Neural cell (in vitro differentiated cells): ENCODE data around the gene NES. TPM values are rescaled to one million over a fixed set of nuclear protein-coding genes. Genes with fewer than 3 reads are reported as not detected.

Source experiments
- H2AFZ ChIP-seq: fragments of 200-600, 300-800 bp; sonication (generic), shearing (Covaris generic); 2 replicates; pipeline ENCODE4 v1.6.0; 2014; ENCODE audit warnings: low read depth, mild to moderate bottlenecking, antibody characterized with exemption, low read length, moderate library complexity
- H3F3A ChIP-seq: fragments of 200-600 bp; shearing (Covaris generic); 2 replicates; pipeline ENCODE4 v1.6.1; 2016; ENCODE audit warnings: mild to moderate bottlenecking, moderate library complexity, mixed read lengths, antibody characterized with exemption, low read length; ENCODE audit not compliant: insufficient read depth, poor library complexity, severe bottlenecking
- H3K27ac ChIP-seq: fragments of 200-600, 300-800 bp; sonication (generic), shearing (Covaris generic); 2 replicates; pipeline ENCODE4 v1.5.1; 2014; ENCODE audit warnings: mild to moderate bottlenecking, low read length, moderate library complexity
- H3K27me3 ChIP-seq: fragments of 300-800, 200-600 bp; sonication (generic), shearing (Covaris generic); 2 replicates; pipeline ENCODE4 v1.6.0; 2014; ENCODE audit warnings: mild to moderate bottlenecking, low read depth, low read length, moderate library complexity; ENCODE audit not compliant: insufficient read depth
- H3K36me3 ChIP-seq: fragments of 300-800, 200-600 bp; sonication (generic), shearing (Covaris generic); 2 replicates; pipeline ENCODE4 v1.5.1; 2014; ENCODE audit warnings: mild to moderate bottlenecking, antibody characterized with exemption, low read length, moderate library complexity; ENCODE audit not compliant: insufficient read depth
- H3K4me2 ChIP-seq: fragments of 300-800, 200-600 bp; sonication (generic), shearing (Covaris generic); 2 replicates; pipeline ENCODE4 v1.6.0; 2014; ENCODE audit warnings: mild to moderate bottlenecking, low read length
- H3K4me3 ChIP-seq: fragments of 300-800, 200-600 bp; sonication (generic), shearing (Covaris generic); 2 replicates; pipeline ENCODE4 v1.5.1; 2014; ENCODE audit warnings: mild to moderate bottlenecking, low read length, moderate library complexity
- H3K79me2 ChIP-seq: fragments of 200-600 bp; shearing (Covaris generic); replicated peaks from 2 replicates; pipeline ENCODE4 v1.6.0; 2014; ENCODE audit warnings: mild to moderate bottlenecking, low read length, moderate library complexity; ENCODE audit not compliant: insufficient read depth
- H3K9ac ChIP-seq: fragments of 300-800, 200-600 bp; sonication (generic), shearing (Covaris generic); 2 replicates; pipeline ENCODE4 v1.6.1; 2016; ENCODE audit warnings: mild to moderate bottlenecking, low read length, mixed read lengths
- H3K9me2 ChIP-seq: fragments of 200-600 bp; shearing (Covaris generic); 2 replicates; pipeline ENCODE4 v1.6.1; 2016; ENCODE audit warnings: mild to moderate bottlenecking, low read length, mixed read lengths; ENCODE audit not compliant: insufficient read depth
- H3K9me3 ChIP-seq: fragments of 200-600, 300-800 bp; sonication (generic), shearing (Covaris generic); 2 replicates; pipeline ENCODE4 v1.6.1; 2016; ENCODE audit warnings: mild to moderate bottlenecking, mixed run types, low read length, moderate library complexity, mixed read lengths
- H4K20me1 ChIP-seq: fragments of 200-600 bp; shearing (Covaris generic); 2 replicates; pipeline ENCODE4 v1.6.1; 2016; ENCODE audit warnings: mild to moderate bottlenecking, mixed run types; ENCODE audit not compliant: insufficient read depth
- EP300 ChIP-seq: fragments of 450-650 bp; conservative IDR thresholded peaks from 2 replicates; pipeline ENCODE4 v1.6.1; 2014; ENCODE audit warnings: antibody characterized with exemption, mild to moderate bottlenecking, moderate library complexity; ENCODE audit not compliant: poor library complexity, severe bottlenecking
- EZH2 ChIP-seq: fragments of 200-600, 300-800 bp; shearing (Covaris generic), sonication (generic); IDR thresholded peaks from 2 replicates; pipeline ENCODE4 v1.6.1; 2014; ENCODE audit warnings: antibody characterized with exemption, low read length, borderline replicate concordance, mild to moderate bottlenecking; ENCODE audit not compliant: insufficient read depth, poor library complexity, severe bottlenecking
- MXI1 ChIP-seq: fragments of 450-650 bp; conservative IDR thresholded peaks from 2 replicates; pipeline ENCODE4 v1.6.1; 2014; ENCODE audit warnings: antibody characterized with exemption, mild to moderate bottlenecking; ENCODE audit not compliant: poor library complexity, severe bottlenecking
- POLR2AphosphoS5 ChIP-seq: IDR thresholded peaks from 2 replicates; pipeline ENCODE4 v1.6.1; 2012
- RAD21 ChIP-seq: fragments of 450-650 bp; conservative IDR thresholded peaks from 2 replicates; pipeline ENCODE4 v1.6.1; 2014; ENCODE audit warnings: antibody characterized with exemption, mild to moderate bottlenecking, moderate library complexity
- SMC3 ChIP-seq: fragments of 450-650 bp; conservative IDR thresholded peaks from 2 replicates; pipeline ENCODE4 v1.6.1; 2014; ENCODE audit warnings: antibody characterized with exemption, mild to moderate bottlenecking, moderate library complexity; ENCODE audit not compliant: poor library complexity
- TAF1 ChIP-seq: IDR thresholded peaks from 2 replicates; pipeline ENCODE4 v1.6.1; 2012; ENCODE audit warnings: low read depth
- polyA plus RNA-seq: library from polyadenylated mRNA; depleted of rRNA; stranded (reverse); fragments of >200 nt; gene quantifications from 2 replicates; pipeline ENCODE4 v1.2.3, GENCODE V29; 2014
- TF ChIP-seq, protein P1 (sequence below): IDR thresholded peaks from 2 replicates; pipeline ENCODE4 v1.6.1; 2012; ENCODE audit warnings: borderline replicate concordance
- TF ChIP-seq, protein P2 (sequence below): fragments of 450-650 bp; IDR thresholded peaks from 2 replicates; pipeline ENCODE4 v1.5.1; 2014; ENCODE audit warnings: antibody characterized with exemption, mild to moderate bottlenecking, moderate library complexity; ENCODE audit not compliant: poor library complexity, severe bottlenecking

NES gene
- polyA plus RNA-seq, 1 donor from 2014 or later = 9.9 TPM

DNA sequence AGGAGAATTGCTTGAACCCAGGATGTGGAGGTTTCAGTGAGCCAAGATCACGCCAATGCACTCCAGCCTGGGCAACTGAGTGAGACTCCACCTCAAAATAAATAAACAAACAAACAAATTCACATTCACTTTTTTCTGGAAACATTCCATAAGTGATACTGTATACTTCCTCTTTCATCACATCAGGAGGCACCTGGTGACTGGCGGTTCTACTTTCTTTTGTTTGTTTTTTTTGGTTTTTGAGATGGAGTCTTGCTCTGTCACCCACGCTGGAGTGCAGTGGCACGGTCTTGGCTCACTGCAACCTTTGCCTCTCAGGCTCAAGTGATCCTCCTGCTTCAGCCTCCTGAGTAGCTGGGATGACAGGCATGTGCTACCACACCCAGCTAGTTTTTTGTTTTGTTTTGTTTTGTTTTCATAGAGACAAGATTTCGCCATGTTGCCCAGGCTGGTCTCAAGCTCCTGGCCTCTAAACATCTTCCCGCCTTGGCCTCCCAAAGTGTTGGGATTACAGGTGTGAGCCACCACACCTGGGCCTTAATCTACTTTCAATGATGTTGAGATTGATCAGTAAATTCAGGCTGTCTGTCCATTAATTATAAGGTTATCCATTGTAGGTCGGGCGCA is 47.3 kb downstream of the NES start:
- Histone ChIP-seq H3K36me3 (no peaks in the 10 kb centered on the region), H3K9me2 (no peaks in the 10 kb centered on the region), H3K9ac (no peak overlapping the region), H3K4me2 (no peak overlapping the region), H3K27ac (no peak overlapping the region), H4K20me1 (no peaks in the 10 kb centered on the region), H3K79me2 (no peaks in the 10 kb centered on the region), H3K4me3 (no peak overlapping the region), H3K9me3 (no peaks in the 10 kb centered on the region), H3F3A (no peaks in the 10 kb centered on the region), H2AFZ (no peak overlapping the region), H3K27me3 (peaks cover 20% of the 10 kb centered on the region)
- TF ChIP-seq, protein P1, sequence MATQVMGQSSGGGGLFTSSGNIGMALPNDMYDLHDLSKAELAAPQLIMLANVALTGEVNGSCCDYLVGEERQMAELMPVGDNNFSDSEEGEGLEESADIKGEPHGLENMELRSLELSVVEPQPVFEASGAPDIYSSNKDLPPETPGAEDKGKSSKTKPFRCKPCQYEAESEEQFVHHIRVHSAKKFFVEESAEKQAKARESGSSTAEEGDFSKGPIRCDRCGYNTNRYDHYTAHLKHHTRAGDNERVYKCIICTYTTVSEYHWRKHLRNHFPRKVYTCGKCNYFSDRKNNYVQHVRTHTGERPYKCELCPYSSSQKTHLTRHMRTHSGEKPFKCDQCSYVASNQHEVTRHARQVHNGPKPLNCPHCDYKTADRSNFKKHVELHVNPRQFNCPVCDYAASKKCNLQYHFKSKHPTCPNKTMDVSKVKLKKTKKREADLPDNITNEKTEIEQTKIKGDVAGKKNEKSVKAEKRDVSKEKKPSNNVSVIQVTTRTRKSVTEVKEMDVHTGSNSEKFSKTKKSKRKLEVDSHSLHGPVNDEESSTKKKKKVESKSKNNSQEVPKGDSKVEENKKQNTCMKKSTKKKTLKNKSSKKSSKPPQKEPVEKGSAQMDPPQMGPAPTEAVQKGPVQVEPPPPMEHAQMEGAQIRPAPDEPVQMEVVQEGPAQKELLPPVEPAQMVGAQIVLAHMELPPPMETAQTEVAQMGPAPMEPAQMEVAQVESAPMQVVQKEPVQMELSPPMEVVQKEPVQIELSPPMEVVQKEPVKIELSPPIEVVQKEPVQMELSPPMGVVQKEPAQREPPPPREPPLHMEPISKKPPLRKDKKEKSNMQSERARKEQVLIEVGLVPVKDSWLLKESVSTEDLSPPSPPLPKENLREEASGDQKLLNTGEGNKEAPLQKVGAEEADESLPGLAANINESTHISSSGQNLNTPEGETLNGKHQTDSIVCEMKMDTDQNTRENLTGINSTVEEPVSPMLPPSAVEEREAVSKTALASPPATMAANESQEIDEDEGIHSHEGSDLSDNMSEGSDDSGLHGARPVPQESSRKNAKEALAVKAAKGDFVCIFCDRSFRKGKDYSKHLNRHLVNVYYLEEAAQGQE = no peak
- TF ChIP-seq EP300 (no peak), SMC3 (no peak), RAD21 (no peak), MXI1 (no peak), TAF1 (no peak), EZH2 (no peak), POLR2AphosphoS5 (no peak)
- TF ChIP-seq, protein P2, sequence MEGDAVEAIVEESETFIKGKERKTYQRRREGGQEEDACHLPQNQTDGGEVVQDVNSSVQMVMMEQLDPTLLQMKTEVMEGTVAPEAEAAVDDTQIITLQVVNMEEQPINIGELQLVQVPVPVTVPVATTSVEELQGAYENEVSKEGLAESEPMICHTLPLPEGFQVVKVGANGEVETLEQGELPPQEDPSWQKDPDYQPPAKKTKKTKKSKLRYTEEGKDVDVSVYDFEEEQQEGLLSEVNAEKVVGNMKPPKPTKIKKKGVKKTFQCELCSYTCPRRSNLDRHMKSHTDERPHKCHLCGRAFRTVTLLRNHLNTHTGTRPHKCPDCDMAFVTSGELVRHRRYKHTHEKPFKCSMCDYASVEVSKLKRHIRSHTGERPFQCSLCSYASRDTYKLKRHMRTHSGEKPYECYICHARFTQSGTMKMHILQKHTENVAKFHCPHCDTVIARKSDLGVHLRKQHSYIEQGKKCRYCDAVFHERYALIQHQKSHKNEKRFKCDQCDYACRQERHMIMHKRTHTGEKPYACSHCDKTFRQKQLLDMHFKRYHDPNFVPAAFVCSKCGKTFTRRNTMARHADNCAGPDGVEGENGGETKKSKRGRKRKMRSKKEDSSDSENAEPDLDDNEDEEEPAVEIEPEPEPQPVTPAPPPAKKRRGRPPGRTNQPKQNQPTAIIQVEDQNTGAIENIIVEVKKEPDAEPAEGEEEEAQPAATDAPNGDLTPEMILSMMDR = no peak

DNA sequence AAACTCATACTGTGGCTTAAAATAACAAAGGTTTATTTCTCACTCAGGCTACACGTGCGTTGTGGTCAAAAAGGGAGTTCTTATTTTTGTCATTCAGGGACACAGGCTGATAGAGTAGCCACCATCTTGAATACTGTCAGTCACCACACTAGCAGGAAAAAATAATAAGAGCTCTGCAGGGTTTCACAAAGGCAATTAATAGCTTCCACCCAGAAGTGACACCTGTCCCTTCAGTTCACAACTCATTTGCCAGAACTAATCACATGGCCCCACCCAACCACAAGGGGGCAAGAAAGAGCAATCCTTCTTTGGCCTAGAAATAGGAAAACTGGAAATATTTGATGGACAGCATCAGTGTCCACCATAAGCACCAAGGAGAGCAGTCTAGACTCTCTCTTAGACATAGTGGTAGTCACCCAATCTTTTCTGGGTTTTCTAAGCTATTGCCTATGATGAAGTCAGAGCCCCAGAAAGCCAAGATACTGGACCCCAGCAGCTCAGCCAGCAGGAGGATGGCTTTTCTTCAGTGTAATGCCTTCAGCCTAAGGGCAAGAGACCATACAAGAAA is 49.8 kb downstream of the NES start:
- H3F3A ChIP-seq = no peaks in the 10 kb centered on the region
- no peaks in the 10 kb centered on the region for H4K20me1 ChIP-seq
- no peak overlapping the region for H2AFZ ChIP-seq
- H3K4me3 ChIP-seq = no peak overlapping the region
- TF ChIP-seq RAD21 = peak; percentile 22
- TF ChIP-seq, protein P1 = no peak
- no peak for TF ChIP-seq TAF1
- no peak for TF ChIP-seq MXI1
- TF ChIP-seq SMC3 = no peak
- TF ChIP-seq EZH2 = no peak
- TF ChIP-seq, protein P2 = peak; percentile 51
- TF ChIP-seq EP300 = no peak
- TF ChIP-seq POLR2AphosphoS5 = no peak
- no peaks in the 10 kb centered on the region for H3K36me3 ChIP-seq
- no peak overlapping the region for H3K9ac ChIP-seq
- H3K27me3 ChIP-seq = peaks cover 42% of the 10 kb centered on the region
- no peaks in the 10 kb centered on the region for H3K79me2 ChIP-seq
- no peaks in the 10 kb centered on the region for H3K9me2 ChIP-seq
- H3K4me2 ChIP-seq = no peak overlapping the region
- H3K9me3 ChIP-seq = no peaks in the 10 kb centered on the region
- H3K27ac ChIP-seq = no peak overlapping the region
